ENCODE results near the gene MAP3K2. TPM values are rescaled to one million over a fixed set of nuclear protein-coding genes. Genes with fewer than 3 reads are reported as not detected.
A peak's percentile ranks its signal among the peaks of the same experiment; 100 is the strongest.

MAP3K2 gene
- total RNA-seq, 4 donors from 2014 or later, result 29.4 to 37.4 (median 31.3) TPM

DNA sequence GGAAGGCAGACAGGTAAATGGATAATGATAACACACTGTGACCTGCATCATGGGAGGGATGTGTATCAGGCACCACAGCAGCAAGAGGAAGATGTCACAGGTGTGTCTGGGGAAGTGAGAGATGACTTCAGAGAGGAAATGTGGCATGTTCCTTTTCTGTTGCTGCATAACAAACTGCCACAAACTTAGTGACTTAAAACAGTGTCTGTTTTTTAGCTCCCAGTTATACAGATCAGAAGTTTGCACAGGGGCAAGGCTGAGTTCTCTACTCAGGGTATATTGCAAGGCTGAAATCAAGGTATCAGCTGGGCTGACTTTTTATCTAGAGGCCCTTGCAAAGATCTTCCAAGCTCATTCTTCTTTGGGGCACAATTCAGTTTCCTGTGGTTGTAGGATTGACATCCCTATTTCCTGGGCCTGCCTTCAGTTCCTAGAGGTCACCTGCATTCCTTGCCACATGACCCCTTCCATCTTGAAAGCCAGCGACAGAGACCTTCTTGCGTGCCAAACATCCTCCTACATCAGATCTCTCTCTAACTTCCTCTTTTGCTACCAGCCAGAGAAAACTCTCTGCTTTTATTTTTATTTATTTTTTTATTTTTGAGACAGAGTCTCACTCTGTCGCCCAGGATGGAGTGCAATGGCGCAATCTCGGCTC, 2.1 kb upstream of the MAP3K2 start:
- no peak for DNase-seq
- no peaks in the 10 kb centered on the region for H3K36me3 ChIP-seq
- no peak overlapping the region for H3K4me3 ChIP-seq
- intact Hi-C loops (cut with DNase I), result no loop called here
- H3K4me1 ChIP-seq, result peaks cover 8 to 34% (median 19%) of the 10 kb centered on the region in 3 donors
- H3K9me3 ChIP-seq, result no peaks in the 10 kb centered on the region
- WGBS, 2 donors, result 75% methylated on average over 5 of the region's 5 CpGs
- TF ChIP-seq, protein P1, sequence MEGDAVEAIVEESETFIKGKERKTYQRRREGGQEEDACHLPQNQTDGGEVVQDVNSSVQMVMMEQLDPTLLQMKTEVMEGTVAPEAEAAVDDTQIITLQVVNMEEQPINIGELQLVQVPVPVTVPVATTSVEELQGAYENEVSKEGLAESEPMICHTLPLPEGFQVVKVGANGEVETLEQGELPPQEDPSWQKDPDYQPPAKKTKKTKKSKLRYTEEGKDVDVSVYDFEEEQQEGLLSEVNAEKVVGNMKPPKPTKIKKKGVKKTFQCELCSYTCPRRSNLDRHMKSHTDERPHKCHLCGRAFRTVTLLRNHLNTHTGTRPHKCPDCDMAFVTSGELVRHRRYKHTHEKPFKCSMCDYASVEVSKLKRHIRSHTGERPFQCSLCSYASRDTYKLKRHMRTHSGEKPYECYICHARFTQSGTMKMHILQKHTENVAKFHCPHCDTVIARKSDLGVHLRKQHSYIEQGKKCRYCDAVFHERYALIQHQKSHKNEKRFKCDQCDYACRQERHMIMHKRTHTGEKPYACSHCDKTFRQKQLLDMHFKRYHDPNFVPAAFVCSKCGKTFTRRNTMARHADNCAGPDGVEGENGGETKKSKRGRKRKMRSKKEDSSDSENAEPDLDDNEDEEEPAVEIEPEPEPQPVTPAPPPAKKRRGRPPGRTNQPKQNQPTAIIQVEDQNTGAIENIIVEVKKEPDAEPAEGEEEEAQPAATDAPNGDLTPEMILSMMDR (IDR thresholded peaks at IDR 0.05), result no peak
- TF ChIP-seq POLR2A (IDR thresholded peaks at IDR 0.05), result no peak
- H3K27me3 ChIP-seq, result no peaks in the 10 kb centered on the region
- H3K27ac ChIP-seq, result no peak overlapping the region

DNA sequence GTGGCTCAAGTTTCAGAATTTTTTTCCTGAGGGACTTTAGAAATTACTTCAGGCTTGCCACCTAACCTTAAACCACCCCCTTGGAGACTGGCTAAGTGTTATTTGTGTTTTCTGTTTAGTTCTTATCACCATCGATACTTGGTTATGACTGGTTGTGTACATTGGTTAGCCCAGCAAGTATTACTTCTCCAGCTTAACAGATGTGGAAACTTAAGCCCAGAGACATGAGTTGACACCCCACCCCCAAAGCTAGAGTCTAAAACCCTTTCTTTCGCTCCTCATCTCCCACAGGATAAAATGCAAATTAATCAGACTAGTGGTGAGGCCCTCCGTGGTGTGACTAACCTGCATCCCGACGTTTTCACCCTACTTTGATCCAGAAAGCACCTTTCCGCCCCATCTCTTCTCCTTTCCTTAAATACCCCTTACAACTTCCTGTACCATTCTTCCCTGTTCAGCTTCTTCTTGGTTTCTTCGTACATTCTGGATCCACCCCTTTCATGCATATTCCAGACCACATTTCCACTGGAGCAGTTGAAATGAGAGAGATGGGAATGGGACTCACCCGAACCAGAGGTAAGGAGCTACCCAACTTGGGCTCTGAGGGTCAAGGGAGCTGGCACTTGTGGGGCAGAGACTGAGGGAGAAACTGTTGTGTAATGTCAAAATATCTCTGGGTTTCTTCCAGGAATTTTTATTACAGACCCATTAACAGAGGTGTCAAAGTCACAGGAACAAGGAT, 819 bp upstream of the MAP3K2 start:
- intact Hi-C loops (cut with DNase I), result no loop called here
- DNase-seq, result no peak
- Histone ChIP-seq H3K4me3 (peak overlapping the region; percentile 89 to 100 (median 98)), H3K9me3 (no peaks in the 10 kb centered on the region), H3K4me1 (peaks cover 8 to 46% (median 19%) of the 10 kb centered on the region in 3 donors), H3K36me3 (no peaks in the 10 kb centered on the region), H3K27ac (peak overlapping the region; percentile 92 to 100 (median 100)), H3K27me3 (no peaks in the 10 kb centered on the region)
- WGBS, 2 donors, result 38 to 43% methylated on average over 8 of the region's 8 CpGs
- TF ChIP-seq, protein P1 (IDR thresholded peaks at IDR 0.05), result no peak
- TF ChIP-seq POLR2A (IDR thresholded peaks at IDR 0.05), result no peak

DNA sequence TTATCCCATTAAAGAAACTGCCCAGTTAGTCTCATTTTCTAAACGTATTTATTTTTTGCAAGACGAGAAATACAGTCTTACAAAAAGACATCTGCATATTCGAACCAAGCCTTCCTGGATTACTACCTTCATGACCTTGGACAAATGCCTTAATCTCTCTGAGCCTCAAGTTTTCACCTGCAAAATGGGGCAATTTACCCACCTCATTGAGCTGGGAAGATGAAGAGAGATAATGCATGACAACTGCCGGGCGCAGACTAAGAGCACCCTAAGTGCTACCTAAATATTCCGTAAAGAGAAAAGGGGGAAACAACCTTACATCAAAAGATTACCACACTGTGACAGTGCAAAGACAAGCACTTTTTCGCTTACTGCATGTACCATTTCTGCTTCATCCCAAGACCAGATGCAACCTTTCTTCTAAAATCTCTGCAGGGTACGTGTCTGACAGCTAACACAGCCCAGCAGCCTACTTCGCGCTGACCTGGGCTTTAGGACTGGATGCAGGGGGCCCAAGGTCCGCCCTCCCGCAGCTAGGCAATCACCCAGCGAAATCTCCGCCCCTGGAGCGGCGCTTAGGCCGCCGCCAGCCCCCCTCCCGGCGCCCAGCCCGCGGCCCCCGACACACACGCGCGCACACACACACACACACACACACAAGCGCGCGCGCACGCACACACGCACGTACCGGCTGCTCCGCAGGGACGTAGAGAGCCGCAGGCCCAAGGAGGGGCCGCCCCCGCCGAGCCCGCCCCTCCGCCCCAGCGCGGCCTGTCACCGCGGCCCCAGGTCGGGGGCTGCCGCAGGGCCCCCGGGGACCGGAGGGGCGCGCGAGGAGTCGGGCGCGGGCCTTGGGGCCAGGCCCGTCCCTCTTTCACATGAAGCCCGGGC, 766 bp downstream of the MAP3K2 start:
- 1% methylated on average over 8 to 12 of the region's 58 CpGs for WGBS, 2 donors
- Histone ChIP-seq H3K27me3 (no peaks in the 10 kb centered on the region), H3K27ac (peak overlapping the region; percentile 99 to 100 (median 100)), H3K4me3 (peak overlapping the region; percentile 89 to 100 (median 98)), H3K9me3 (no peaks in the 10 kb centered on the region), H3K4me1 (peaks cover 8 to 61% (median 19%) of the 10 kb centered on the region in 3 donors), H3K36me3 (no peaks in the 10 kb centered on the region)
- TF ChIP-seq POLR2A (IDR thresholded peaks at IDR 0.05), result no peak
- TF ChIP-seq, protein P1 (IDR thresholded peaks at IDR 0.05), result no peak
- DNase-seq, result peak; percentile 68
- intact Hi-C loops (cut with DNase I), result no loop called here

DNA sequence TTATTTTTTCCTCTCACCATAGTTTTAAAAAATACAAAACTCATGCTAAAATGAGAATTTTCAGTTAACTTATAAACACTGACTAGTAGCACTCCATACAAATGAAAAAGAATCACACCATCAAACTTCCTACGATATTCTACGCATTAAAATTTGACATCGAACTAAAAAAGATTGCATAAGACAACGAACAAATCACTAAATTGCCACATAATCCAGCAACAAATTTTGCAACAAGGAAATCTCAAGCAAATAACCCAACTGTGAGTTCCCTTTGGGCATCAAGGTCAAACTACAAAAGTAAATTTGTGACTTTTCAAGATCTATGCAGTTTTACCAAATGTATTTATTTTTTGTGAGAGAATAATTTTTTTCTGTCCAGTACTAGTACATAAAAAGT, 1.5 kb downstream of the MAP3K2 start:
- Histone ChIP-seq H3K4me3 (peak overlapping the region in 3 of 4 donors; percentile 89 to 100 (median 97)), H3K4me1 (peaks cover 8 to 65% (median 19%) of the 10 kb centered on the region in 3 donors), H3K36me3 (no peaks in the 10 kb centered on the region), H3K27ac (peak overlapping the region in 2 of 4 donors; percentile 99 to 100), H3K9me3 (no peaks in the 10 kb centered on the region), H3K27me3 (no peaks in the 10 kb centered on the region)
- intact Hi-C loops (cut with DNase I), result no loop called here
- WGBS, 2 donors, result 31 to 43% methylated on average over 4 of the region's 4 CpGs
- TF ChIP-seq, protein P1 (IDR thresholded peaks at IDR 0.05), result no peak
- TF ChIP-seq POLR2A (IDR thresholded peaks at IDR 0.05), result no peak
- DNase-seq, result no peak

Data from esophagus squamous epithelium (tissue), 5 donors.